AG04449 (cell line): ENCODE results near the gene CDYL.

Source experiments
- CTCF ChIA-PET: fragments of 350-600 bp; formaldehyde crosslinking; extraction: SDS; loops from one replicate; lab custom pipeline; 2021; ENCODE audit warnings: antibody characterized with exemption; lab: Yijun Ruan, JAX
- POLR2A ChIA-PET: fragments of 400-600, 350-600 bp; formaldehyde crosslinking; extraction: SDS; loops from one replicate; lab custom pipeline; 2020; ENCODE audit warnings: antibody characterized with exemption, inconsistent platforms; lab: Yijun Ruan, JAX
- DNase-seq: peaks from one replicate; pipeline ENCODE4 v3.0.0-alpha.2; 2010; ENCODE audit warnings: low read depth, low spot score
- H3K4me3 ChIP-seq: 2 replicates; pipeline ENCODE4 v1.5.1; 2011; ENCODE audit warnings: low read depth, mild to moderate bottlenecking, control low read depth, low read length
- TF ChIP-seq, protein P1 (sequence below): IDR thresholded peaks from one replicate; pipeline ENCODE4 v1.5.1; 2011; ENCODE audit warnings: mild to moderate bottlenecking, moderate library complexity, low read length, control low read depth, inconsistent platforms; ENCODE audit not compliant: insufficient read depth; ENCODE audit errors: missing control alignments

Gene CDYL

GRCh38 chr6:4728926-4729325 is 47.3 kb upstream of the CDYL start:
- CTCF ChIA-PET, result no interaction called here

DNA sequence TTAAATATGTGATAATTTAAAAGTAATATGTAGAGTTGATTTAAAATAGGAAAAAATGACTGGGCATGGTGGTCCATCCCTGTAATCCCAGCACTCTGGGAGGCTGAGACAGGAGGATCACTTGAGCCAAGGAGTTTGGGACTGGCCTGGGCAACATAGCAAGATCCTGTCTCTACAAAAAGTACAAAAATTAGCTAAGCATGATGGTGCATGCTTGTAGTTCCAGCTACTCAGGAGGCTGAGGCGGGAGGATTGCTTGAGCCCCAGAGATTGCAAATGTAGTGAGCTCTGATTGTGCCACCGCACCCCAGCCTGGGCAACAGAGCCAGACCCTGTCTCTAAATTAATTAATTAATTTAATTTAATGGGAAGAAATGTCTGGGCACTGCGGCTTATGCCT is 44.2 kb upstream of the CDYL start:
- no peak for DNase-seq
- TF ChIP-seq, protein P1, sequence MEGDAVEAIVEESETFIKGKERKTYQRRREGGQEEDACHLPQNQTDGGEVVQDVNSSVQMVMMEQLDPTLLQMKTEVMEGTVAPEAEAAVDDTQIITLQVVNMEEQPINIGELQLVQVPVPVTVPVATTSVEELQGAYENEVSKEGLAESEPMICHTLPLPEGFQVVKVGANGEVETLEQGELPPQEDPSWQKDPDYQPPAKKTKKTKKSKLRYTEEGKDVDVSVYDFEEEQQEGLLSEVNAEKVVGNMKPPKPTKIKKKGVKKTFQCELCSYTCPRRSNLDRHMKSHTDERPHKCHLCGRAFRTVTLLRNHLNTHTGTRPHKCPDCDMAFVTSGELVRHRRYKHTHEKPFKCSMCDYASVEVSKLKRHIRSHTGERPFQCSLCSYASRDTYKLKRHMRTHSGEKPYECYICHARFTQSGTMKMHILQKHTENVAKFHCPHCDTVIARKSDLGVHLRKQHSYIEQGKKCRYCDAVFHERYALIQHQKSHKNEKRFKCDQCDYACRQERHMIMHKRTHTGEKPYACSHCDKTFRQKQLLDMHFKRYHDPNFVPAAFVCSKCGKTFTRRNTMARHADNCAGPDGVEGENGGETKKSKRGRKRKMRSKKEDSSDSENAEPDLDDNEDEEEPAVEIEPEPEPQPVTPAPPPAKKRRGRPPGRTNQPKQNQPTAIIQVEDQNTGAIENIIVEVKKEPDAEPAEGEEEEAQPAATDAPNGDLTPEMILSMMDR, result no peak
- ChIA-PET CTCF (no interaction called here), POLR2A (no interaction called here)
- H3K4me3 ChIP-seq, result no peak overlapping the region

More at GRCh38 chr6:4728926-4729325, 47.3 kb upstream of the CDYL start:
- POLR2A ChIA-PET, result no interaction called here
- no peak for DNase-seq
- no peak overlapping the region for H3K4me3 ChIP-seq
- TF ChIP-seq, protein P1, result no peak

DNA sequence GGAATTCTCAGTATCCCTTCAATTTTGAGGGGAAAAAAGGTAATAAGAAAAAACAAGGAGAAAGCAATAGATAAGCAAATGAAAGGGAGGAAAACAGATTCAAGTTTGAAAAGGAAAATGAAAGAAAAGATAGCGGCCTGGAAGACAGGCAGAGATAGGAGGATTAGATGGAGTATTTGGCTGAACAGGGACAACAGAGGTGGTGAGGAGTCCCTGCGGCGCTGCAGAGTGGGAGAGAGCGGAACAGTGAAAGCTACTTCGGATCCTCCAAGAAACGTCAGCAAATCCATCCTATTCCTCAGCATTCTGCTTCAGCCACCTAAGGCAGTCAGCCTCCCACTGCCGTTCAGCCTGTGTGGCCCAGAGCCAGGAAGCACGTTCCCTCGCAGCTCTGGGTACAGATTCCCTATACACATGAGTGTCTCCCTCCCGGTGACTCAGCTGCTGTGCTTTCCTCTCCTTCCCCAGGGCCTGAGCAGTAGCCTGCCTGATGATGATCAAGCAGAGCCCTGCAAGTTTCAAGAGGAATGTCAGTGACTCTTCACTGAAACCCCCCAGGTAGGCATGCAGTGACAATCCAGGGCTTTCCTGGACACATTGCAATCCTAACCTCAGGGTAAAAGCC is 43.4 kb upstream of the CDYL start:
- DNase-seq, result peak; percentile 79

GRCh38 chr6:4736371-4736873 is 39.8 kb upstream of the CDYL start:
- no peak overlapping the region for H3K4me3 ChIP-seq
- POLR2A ChIA-PET, result no interaction called here
- DNase-seq, result no peak
- TF ChIP-seq, protein P1, result no peak
- CTCF ChIA-PET, result no interaction called here

More for the DNA sequence above, 43.4 kb upstream of the CDYL start:
- H3K4me3 ChIP-seq, result peak overlapping the region; percentile 43
- CTCF ChIA-PET, result no interaction called here
- POLR2A ChIA-PET, result no interaction called here
- TF ChIP-seq, protein P1, result no peak

DNA sequence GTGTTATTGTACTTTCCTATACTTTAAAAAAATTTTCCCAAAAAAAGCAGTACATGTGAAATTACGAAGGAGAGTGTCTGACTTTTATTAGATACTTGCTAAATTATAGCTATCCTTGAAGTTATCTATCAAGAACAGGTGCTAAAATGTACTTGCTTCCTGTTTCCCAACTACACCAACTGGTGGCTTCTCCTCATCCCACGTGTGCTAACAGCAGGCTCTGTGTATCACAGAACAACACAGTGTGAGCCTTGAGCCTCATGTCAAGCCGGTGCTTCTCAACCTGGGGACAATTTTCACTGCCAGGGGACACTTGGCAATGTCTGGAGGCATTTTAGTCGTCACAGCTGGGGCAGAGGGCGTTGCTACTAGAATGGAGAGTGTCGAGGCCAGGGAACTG is 36.2 kb upstream of the CDYL start:
- TF ChIP-seq, protein P1, result no peak
- CTCF ChIA-PET, result no interaction called here

GRCh38 chr6:4743062-4743461 is 33.1 kb upstream of the CDYL start:
- ChIA-PET POLR2A (interaction anchor here (0.9 to 1.0 kb wide), 2 partner anchors 9 to 260 kb away, joined by 3 read pairs; partner anchors contain the start of gene RPP40), CTCF (no interaction called here)
- no peak overlapping the region for H3K4me3 ChIP-seq
- DNase-seq, result no peak
- TF ChIP-seq, protein P1, result no peak

More for the DNA sequence above, 36.2 kb upstream of the CDYL start:
- no peak for DNase-seq
- no peak overlapping the region for H3K4me3 ChIP-seq
- POLR2A ChIA-PET, result no interaction called here
